ENCODE results near the gene TMEM150C. TPM values are rescaled to one million over a fixed set of nuclear protein-coding genes. Genes with fewer than 3 reads are reported as not detected.
"Not testable (repeated sequence)": the region's sequence is repeated elsewhere in the genome, so short reads cannot be mapped to it uniquely, and the experiment has no call there.

TMEM150C gene
- total RNA-seq, 2 experiments from 2014 or later: not detected

- POLR2A ChIA-PET: no interaction called here
- H3K4me1 Mint-ChIP-seq (ENCODE audit: low read depth): no peaks in the 10 kb centered on the region
- no peak for ATAC-seq
- DNase-seq: no peak
- H3K36me3 Mint-ChIP-seq (ENCODE audit: low read depth): no peaks in the 10 kb centered on the region
- no peak overlapping the region for H3K27ac Mint-ChIP-seq
- H3K4me3 Mint-ChIP-seq: no peak overlapping the region
- CTCF ChIA-PET: no interaction called here
- H3K9me3 Mint-ChIP-seq: no peaks in the 10 kb centered on the region
- intact Hi-C loops (cut with micrococcal nuclease): no loop called here
- TF ChIP-seq, protein P1, sequence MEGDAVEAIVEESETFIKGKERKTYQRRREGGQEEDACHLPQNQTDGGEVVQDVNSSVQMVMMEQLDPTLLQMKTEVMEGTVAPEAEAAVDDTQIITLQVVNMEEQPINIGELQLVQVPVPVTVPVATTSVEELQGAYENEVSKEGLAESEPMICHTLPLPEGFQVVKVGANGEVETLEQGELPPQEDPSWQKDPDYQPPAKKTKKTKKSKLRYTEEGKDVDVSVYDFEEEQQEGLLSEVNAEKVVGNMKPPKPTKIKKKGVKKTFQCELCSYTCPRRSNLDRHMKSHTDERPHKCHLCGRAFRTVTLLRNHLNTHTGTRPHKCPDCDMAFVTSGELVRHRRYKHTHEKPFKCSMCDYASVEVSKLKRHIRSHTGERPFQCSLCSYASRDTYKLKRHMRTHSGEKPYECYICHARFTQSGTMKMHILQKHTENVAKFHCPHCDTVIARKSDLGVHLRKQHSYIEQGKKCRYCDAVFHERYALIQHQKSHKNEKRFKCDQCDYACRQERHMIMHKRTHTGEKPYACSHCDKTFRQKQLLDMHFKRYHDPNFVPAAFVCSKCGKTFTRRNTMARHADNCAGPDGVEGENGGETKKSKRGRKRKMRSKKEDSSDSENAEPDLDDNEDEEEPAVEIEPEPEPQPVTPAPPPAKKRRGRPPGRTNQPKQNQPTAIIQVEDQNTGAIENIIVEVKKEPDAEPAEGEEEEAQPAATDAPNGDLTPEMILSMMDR (IDR thresholded peaks at IDR 0.05): no peak
- H3K27me3 Mint-ChIP-seq: peaks cover 14% of the 10 kb centered on the region
Observed at GRCh38 chr4:82551734-82552133, 10.1 kb downstream of the TMEM150C start.

GRCh38 chr4:82547850-82548249, 13.9 kb downstream of the TMEM150C start:
- POLR2A ChIA-PET: interaction anchor here (0.6 kb wide), 1 partner anchor 101 kb away, joined by 3 read pairs; no protein-coding TSS in a partner anchor
- H3K36me3 Mint-ChIP-seq (ENCODE audit: low read depth); ATAC-seq; H3K4me1 Mint-ChIP-seq (ENCODE audit: low read depth); DNase-seq; H3K4me3 Mint-ChIP-seq; CTCF ChIA-PET; intact Hi-C loops (cut with micrococcal nuclease); H3K27ac Mint-ChIP-seq; H3K9me3 Mint-ChIP-seq: not testable (repeated sequence)
- peaks cover 12% of the 10 kb centered on the region for H3K27me3 Mint-ChIP-seq

DNA sequence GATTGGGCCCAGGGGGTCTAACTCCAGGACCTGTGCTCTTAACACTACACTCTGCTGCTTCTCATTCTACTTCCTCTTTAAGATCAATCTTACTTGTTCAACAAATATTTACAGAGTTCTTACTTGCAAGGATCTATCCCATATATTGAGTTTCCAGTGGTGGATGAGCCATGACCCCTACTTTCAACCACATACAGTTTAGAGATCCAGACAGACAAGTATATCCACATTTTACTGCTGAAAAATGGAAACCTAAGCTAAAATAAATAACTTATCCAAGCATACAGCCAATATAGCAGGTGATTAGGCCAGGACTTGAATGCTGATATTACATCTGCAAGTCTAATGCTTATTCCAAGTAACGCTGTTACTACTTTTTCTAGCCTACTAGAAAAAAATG, 18.7 kb downstream of the TMEM150C start:
- intact Hi-C loops (cut with micrococcal nuclease): no loop called here
- TF ChIP-seq, protein P1 (IDR thresholded peaks at IDR 0.05): no peak
- no peak overlapping the region for H3K4me3 Mint-ChIP-seq
- no peak for ATAC-seq
- peaks cover 9% of the 10 kb centered on the region for H3K27me3 Mint-ChIP-seq
- DNase-seq: no peak
- CTCF ChIA-PET: no interaction called here
- no peaks in the 10 kb centered on the region for H3K36me3 Mint-ChIP-seq (ENCODE audit: low read depth)
- no peaks in the 10 kb centered on the region for H3K4me1 Mint-ChIP-seq (ENCODE audit: low read depth)
- POLR2A ChIA-PET: no interaction called here
- no peak overlapping the region for H3K27ac Mint-ChIP-seq
- H3K9me3 Mint-ChIP-seq: no peaks in the 10 kb centered on the region

- intact Hi-C loops (cut with micrococcal nuclease): no loop called here
- no peaks in the 10 kb centered on the region for H3K9me3 Mint-ChIP-seq
- POLR2A ChIA-PET: no interaction called here
Observed at GRCh38 chr4:82542642-82543041, 19.1 kb downstream of the TMEM150C start.

DNA sequence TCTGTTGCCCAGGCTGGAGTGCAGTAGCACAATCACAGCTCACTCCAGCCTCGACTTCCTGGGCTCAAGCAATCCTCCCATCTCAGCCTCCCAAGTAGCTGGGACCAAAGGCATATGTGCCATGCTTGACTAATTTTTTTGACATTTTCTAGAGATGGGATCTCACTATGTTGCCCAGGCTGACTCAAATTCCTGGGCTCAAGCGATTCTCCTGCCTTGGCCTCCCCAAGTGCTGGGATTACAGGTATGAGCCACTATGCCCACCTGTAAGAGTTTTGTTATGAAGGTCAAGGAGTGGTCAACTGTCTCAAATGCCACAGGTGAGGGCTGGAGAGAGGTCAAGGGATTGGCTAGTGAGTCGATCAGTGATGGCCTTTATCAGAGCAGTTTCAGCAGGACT, 32.5 kb downstream of the TMEM150C start:
- TF ChIP-seq, protein P1 (IDR thresholded peaks at IDR 0.05): no peak
- Mint-ChIP-seq H3K4me3 (no peak overlapping the region), H3K4me1 (ENCODE audit: low read depth) (no peaks in the 10 kb centered on the region), H3K9me3 (no peaks in the 10 kb centered on the region), H3K27ac (no peak overlapping the region), H3K36me3 (ENCODE audit: low read depth) (no peaks in the 10 kb centered on the region), H3K27me3 (no peaks in the 10 kb centered on the region)
- DNase-seq: no peak
- no peak for ATAC-seq
- POLR2A ChIA-PET: no interaction called here
- intact Hi-C loops (cut with micrococcal nuclease): no loop called here
- CTCF ChIA-PET: no interaction called here

More at GRCh38 chr4:82542642-82543041, 19.1 kb downstream of the TMEM150C start:
- TF ChIP-seq, protein P1 (IDR thresholded peaks at IDR 0.05): no peak
- DNase-seq (no peak), ATAC-seq (no peak)
- Mint-ChIP-seq H3K27ac (no peak overlapping the region), H3K27me3 (peaks cover 9% of the 10 kb centered on the region), H3K4me1 (ENCODE audit: low read depth) (no peaks in the 10 kb centered on the region), H3K4me3 (no peak overlapping the region), H3K36me3 (ENCODE audit: low read depth) (no peaks in the 10 kb centered on the region)
- CTCF ChIA-PET: no interaction called here

- TF ChIP-seq, protein P1 (IDR thresholded peaks at IDR 0.05): no peak
- H3K9me3 Mint-ChIP-seq: no peaks in the 10 kb centered on the region
- intact Hi-C loops (cut with micrococcal nuclease): no loop called here
- POLR2A ChIA-PET: no interaction called here
- CTCF ChIA-PET: no interaction called here
- DNase-seq: no peak
- no peaks in the 10 kb centered on the region for H3K36me3 Mint-ChIP-seq (ENCODE audit: low read depth)
- no peaks in the 10 kb centered on the region for H3K27me3 Mint-ChIP-seq
- no peak overlapping the region for H3K4me3 Mint-ChIP-seq
- ATAC-seq: no peak
- H3K4me1 Mint-ChIP-seq (ENCODE audit: low read depth): no peaks in the 10 kb centered on the region
- H3K27ac Mint-ChIP-seq: no peak overlapping the region
Observed at GRCh38 chr4:82528868-82529267, 32.9 kb downstream of the TMEM150C start.

Measured in activated CD8-positive, alpha-beta T cell treated with anti-CD3 and anti-CD28 coated beads for 36 hours (primary cell).